ENCODE data around the gene KRTAP16-1.

The KRTAP16-1 gene

DNA sequence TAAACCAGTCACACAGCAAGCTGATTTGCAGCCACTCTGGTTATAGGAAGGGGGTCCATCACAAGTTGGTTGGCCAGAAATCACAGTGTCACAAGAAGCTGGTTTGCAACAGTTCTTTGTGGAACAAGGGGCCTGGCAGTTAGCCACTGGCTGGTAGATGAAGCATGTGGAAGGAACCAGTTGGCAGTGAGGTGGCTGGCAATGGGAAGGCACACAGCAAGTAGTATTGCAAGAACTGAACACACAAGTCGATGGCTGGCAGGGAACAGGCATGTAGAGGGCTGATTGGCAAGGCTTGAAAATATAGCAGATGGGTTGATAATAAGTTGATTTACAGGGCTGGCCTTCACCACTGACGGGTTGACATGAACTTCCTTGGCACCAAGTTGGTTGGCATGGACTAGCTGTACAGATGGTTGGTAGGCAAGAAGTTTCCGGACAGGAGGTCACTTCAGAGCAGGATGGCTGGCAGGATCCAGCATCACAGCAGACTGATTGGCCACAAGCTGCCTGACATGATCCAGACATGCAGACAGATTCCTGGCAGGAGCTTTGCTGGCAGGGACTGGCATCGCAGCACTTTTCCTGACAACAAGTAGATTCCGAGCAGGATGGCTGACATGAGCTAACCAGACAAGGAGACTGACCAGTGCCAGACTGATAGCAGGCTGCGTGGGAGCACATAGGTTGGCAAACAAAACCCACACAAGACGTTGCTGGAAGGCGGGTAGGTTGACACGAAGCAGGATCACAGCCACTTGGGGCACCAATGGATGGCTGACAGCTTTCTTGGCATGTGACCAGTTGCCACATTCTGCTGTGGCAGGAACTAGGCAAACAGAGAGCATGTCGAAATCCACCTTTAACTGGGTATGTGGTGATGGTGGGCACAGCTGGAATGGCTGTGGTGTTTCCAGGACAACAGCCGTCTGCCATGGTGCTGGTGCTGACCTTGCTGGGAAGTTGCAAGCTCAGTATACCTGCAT lies 6.9 kb downstream of the KRTAP16-1 start, which contains the start of gene KRTAP29-1:
Gene KRTAP29-1, minus strand, starts transcription at position 936 of the 986 bp plus-strand sequence. Its CDS starts 0 bp downstream, at position 936.
- H3K4me1 ChIP-seq, result peaks cover 0 to 3% (median 0%) of the 10 kb centered on the region in 4 donors
- no peaks in the 10 kb centered on the region for H3K36me3 ChIP-seq
- H3K9me3 ChIP-seq, result no peaks in the 10 kb centered on the region
- H3K4me3 ChIP-seq, result no peak within 1 kb of the TSS
- TF ChIP-seq, protein P1, sequence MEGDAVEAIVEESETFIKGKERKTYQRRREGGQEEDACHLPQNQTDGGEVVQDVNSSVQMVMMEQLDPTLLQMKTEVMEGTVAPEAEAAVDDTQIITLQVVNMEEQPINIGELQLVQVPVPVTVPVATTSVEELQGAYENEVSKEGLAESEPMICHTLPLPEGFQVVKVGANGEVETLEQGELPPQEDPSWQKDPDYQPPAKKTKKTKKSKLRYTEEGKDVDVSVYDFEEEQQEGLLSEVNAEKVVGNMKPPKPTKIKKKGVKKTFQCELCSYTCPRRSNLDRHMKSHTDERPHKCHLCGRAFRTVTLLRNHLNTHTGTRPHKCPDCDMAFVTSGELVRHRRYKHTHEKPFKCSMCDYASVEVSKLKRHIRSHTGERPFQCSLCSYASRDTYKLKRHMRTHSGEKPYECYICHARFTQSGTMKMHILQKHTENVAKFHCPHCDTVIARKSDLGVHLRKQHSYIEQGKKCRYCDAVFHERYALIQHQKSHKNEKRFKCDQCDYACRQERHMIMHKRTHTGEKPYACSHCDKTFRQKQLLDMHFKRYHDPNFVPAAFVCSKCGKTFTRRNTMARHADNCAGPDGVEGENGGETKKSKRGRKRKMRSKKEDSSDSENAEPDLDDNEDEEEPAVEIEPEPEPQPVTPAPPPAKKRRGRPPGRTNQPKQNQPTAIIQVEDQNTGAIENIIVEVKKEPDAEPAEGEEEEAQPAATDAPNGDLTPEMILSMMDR (IDR thresholded peaks at IDR 0.05), result no peak
- no peak within 1 kb of the TSS for H3K27ac ChIP-seq
- H3K27me3 ChIP-seq, result peaks cover 0 to 4% of the 10 kb centered on the region in 2 donors
- no peak for DNase-seq
- intact Hi-C loops (cut with DNase I; ENCODE audit: low total_unique reads), result no loop called here

DNA sequence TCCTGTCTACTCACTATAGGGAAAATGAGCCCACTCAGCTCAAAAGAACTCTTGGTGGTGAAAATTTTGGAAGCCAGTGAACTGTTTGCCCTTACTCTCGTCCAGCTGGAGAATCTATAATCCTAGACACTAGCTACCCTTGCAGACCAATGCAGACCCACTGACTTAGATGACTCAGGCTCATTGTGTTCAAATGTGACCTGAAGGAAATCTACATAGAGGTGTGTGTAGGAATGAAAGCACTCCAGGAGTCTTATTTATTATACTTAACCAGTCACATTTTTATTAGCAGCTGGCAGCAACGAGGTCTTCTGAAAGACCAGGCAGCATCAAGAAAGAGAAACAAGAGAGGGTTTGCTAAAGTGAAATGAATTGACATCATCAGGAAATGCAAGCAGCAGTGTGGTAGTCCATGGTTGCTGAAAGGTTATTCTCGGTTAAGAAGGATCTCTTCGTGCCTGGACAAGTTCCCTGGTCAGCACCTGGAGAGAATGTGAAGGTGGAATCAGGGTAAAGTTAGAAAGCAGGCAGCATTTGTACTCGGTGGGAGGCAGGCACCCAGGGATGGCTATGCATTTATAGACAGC lies 7.8 kb downstream of the KRTAP16-1 start:
- H3K4me1 ChIP-seq, result peaks cover 0 to 3% (median 0%) of the 10 kb centered on the region in 4 donors
- no peaks in the 10 kb centered on the region for H3K9me3 ChIP-seq
- TF ChIP-seq, protein P1 (IDR thresholded peaks at IDR 0.05), result no peak
- H3K27me3 ChIP-seq, result peaks cover 0 to 4% of the 10 kb centered on the region in 2 donors
- intact Hi-C loops (cut with DNase I; ENCODE audit: low total_unique reads), result no loop called here
- no peaks in the 10 kb centered on the region for H3K36me3 ChIP-seq
- no peak for DNase-seq
- no peak overlapping the region for H3K4me3 ChIP-seq
- H3K27ac ChIP-seq, result no peak overlapping the region

DNA sequence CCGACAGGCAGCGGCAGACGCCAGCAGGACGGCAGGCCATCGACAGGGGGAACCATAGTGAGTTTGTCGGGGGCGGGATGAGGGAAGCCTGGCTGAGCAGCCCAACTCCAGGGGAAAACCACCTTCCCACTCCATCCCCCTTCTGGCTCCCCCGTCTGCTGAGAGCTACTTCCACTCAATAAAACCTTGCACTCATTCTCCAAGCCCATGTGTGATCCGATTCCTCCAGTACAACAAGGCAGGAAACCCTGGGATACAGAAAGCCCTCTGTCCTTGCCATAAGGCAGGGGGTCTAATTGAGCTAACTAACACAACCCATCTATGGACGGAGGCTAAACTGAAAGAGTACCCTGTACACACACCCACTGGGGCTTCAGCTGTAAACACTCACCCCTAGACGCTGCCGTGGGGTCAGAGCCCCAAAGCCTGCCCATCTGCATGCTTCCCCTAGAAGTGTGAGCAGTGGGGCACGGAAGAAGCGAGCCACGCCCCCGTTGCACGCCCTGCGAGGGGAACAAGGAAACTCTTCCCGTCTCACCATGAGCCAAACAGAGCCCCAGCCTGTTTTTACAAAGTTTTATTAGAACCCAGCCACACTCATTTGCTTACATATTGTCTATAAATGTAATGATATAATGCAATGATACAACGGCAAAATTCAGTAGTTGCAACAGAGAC lies 10.5 kb downstream of the KRTAP16-1 start:
- Histone ChIP-seq H3K27me3 (peaks cover 0 to 4% of the 10 kb centered on the region in 2 donors), H3K27ac (no peak overlapping the region), H3K9me3 (no peaks in the 10 kb centered on the region), H3K4me1 (peaks cover 0 to 3% (median 0%) of the 10 kb centered on the region in 4 donors), H3K36me3 (no peaks in the 10 kb centered on the region), H3K4me3 (no peak overlapping the region)
- TF ChIP-seq, protein P1 (IDR thresholded peaks at IDR 0.05), result no peak
- intact Hi-C loops (cut with DNase I; ENCODE audit: low total_unique reads), result no loop called here
- DNase-seq, result no peak

DNA sequence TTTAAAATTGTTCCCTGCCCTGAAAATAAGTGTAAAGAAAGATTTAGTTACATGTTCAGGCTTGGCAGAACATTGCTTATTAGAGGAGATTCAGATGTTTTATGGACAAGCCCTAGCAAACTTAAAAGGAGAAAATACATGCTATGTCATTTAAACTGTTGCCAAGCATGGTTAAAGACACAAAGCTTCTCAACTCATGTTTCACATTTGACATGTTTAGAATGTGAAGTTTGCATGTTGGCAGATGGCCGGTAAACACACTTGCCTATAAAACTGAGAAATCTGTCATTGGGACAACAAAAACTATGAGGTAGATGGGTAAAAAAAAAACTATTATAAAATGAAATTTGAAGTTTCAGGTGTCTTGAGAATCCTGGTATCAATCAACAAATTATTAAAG lies 12.3 kb downstream of the KRTAP16-1 start:
- TF ChIP-seq, protein P1 (IDR thresholded peaks at IDR 0.05), result no peak
- Histone ChIP-seq H3K4me3 (no peak overlapping the region), H3K4me1 (no peaks in the 10 kb centered on the region), H3K27me3 (peaks cover 0 to 4% of the 10 kb centered on the region in 2 donors), H3K9me3 (no peaks in the 10 kb centered on the region), H3K36me3 (no peaks in the 10 kb centered on the region), H3K27ac (no peak overlapping the region)
- intact Hi-C loops (cut with DNase I; ENCODE audit: low total_unique reads), result no loop called here
- no peak for DNase-seq

DNA sequence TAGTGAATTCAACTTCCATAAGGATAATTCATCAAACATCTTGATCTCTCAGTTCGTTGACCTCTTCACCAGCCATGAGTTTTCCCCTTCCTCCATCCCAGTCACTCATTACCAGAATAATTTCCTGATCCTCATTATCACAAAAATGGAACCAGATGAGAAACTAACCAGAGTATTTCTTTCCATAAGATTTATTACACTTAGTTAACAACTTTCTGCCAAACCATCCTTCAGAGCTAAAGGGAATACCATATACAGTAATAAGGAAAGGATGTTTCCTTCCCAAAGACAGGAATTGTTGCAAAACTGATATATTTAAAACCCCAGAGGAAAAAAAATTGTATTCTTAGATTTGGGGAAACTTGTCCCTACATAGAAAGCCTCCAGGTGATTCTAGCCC lies 15.1 kb downstream of the KRTAP16-1 start:
- Histone ChIP-seq H3K9me3 (no peaks in the 10 kb centered on the region), H3K27me3 (peaks cover 0 to 4% of the 10 kb centered on the region in 2 donors), H3K27ac (no peak overlapping the region), H3K36me3 (no peaks in the 10 kb centered on the region), H3K4me3 (no peak overlapping the region), H3K4me1 (no peaks in the 10 kb centered on the region)
- intact Hi-C loops (cut with DNase I; ENCODE audit: low total_unique reads), result no loop called here
- no peak for DNase-seq
- TF ChIP-seq, protein P1 (IDR thresholded peaks at IDR 0.05), result no peak

All from tibial artery (tissue), 4 donors.